Epidermal melanocyte (primary cell): ENCODE data around the gene TEKT5.
"Not testable (repeated sequence)": the region's sequence is repeated elsewhere in the genome, so short reads cannot be mapped to it uniquely, and the experiment has no call there.

Source experiments
- DNase-seq: peaks from one replicate; pipeline ENCODE4 v3.0.0; 2011; ENCODE audit warnings: low spot score; ENCODE audit not compliant: insufficient read length

TEKT5 gene

GRCh38 chr16:10694830-10695229, at the start of gene TEKT5:
Gene TEKT5 (minus strand): TSS chr16:10694930. CDS start chr16:10694873, 57 bp downstream.
- no peak for DNase-seq

GRCh38 chr16:10743610-10744369, 49.1 kb upstream of the TEKT5 start, which contains the start of gene NUBP1:
Gene NUBP1 (plus strand): TSS chr16:10743842. CDS start chr16:10743864, 22 bp downstream.
- DNase-seq = peak; percentile 91

DNA sequence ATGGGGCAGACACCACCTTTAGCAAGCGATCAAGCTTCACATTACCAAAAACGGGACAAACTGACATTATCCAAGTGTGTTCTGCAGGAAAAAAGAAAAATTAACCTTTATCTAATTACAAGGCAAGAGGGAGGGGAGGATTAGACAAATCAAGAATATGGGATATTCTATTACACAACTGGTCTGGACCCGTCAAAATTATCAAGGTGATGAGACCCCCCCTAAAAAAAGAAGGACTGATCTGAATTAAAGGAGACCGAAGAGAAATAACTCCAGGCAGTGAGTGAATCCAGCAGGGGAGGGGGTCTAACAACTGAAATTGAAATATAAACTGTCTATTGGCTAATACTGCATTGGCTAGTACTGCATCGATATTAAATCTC, 48.5 kb upstream of the TEKT5 start:
- no peak for DNase-seq

- no peak for DNase-seq
Observed at GRCh38 chr16:10741844-10742243, 47.1 kb upstream of the TEKT5 start.

DNA sequence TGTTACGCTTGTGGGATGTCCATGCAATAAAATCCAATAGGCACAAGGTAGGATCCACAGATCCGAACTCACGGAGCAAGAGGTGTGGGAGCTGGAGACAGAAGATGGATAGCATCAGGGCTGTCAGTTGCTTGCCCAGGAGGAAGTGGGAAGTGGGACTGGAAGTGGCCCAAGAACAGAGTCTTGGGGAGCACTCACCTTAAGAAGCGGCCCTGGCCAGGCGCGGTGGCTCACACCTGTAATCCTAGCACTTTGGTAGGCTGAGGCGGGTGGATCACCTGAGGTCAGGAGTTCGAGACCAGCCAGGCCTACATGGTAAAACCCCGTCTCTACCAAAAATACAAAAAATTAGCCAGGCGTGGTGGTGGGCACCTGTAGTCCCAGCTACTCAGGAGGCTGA, 46.5 kb upstream of the TEKT5 start:
- not testable (repeated sequence) for DNase-seq

GRCh38 chr16:10740845-10741208, 46.1 kb upstream of the TEKT5 start:
- DNase-seq = no peak

GRCh38 chr16:10740000-10740844, 45.5 kb upstream of the TEKT5 start:
- no peak for DNase-seq

DNA sequence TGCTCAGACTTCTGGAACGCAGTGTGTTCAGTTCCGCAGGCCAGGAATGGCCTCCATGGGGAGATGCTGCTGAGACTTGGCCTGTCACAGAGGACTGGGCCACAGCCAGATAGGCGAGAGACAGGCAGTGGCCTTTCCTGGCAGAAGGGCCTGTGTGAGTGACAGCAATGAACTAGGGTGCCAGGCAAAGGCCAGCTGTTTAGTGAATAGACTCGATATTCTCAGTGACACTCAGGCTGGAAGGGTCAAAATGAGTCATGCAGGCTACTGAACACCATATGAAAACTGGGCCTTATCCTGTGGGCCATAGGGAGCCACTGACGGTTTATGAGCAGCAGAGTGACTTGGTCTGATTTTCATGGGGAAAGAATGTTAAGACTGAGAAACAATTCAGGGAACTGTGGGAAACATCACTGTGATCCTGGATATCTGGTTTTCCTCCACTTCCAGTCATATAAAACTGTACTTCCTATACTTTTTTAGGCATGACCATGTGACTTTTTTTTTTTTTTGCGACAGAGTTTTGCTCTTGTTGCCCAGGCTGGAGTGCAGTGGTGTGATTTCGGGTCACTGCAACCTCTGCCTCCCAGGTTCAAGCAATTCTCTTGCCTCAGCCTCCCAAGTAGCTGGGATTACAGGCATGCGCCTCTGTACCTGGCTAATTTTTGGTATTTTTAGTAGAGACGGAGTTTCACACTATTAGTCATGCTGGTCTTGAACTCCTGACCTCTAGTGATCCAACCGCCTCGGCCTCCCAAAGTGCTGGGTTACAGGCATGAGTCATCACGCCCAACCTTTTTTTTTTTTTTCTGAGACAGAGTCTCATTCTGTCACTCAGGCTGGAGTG, 43.7 kb upstream of the TEKT5 start:
- DNase-seq = no peak

GRCh38 chr16:10737068-10737625, 42.4 kb upstream of the TEKT5 start:
- peak; percentile 39 for DNase-seq

DNA sequence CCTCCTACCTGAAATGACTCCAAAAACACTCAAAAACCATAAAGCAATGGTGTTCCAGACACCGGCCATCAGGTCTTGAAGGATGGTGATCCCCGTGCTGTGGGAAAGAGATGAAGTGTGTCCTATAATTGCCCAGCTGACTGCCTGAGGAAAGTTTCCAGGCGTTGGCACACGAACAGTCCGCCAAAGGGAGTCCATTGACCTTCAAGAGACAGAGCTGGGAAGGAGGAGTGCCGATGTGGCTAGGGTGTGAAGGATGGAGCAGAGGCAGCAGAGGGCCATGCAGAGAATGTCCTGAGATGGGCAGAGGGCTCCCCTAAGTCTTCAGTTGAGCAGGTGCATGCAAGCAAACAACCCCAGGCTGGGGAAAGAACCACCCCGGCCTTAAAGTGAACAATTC, 37.1 kb upstream of the TEKT5 start:
- no peak for DNase-seq

DNA sequence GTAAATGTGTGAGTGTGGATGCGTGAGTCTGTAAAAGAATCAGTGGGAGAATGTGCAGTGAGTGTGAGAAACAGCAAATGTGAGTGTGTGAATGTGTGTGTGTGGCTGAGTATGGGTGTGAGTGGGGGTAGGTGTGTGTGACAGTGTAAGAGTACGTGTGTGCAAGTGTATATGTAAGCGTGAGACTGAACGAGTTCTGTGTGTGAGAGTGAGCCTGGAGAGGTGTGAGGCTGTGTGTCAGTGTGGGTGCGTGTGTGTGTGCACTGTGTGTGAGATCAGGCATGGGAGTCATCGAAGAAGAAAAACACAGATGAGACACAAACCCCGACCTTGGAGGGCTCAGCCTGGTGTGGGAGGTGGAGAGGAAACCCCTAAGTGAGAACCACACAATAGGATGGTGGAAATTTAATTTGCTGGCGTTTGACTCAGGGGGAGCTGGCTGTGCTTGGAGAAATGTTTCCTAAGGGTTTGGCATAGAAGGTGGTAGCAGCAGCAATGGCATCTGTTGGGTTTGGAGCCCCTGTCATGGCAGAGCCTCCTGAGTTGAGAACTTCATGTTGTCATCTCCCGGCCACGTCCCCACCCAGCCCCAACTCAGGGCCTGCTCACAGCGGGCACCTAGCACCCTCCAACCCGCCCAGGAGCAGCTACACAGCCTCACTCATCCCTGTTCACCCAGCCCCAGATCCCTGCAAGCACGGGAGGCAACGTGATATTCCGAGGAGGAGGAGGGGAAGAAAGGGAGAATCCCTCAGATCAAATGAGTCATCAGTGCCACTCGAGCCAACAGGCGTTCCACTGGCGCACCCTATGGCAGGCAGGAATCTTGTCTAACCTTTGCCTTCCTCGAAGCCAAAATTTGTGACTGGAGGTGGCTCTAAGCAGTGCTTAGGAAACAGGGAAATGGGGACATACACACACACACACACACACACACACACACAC, 34.6 kb upstream of the TEKT5 start:
- DNase-seq = no peak

DNA sequence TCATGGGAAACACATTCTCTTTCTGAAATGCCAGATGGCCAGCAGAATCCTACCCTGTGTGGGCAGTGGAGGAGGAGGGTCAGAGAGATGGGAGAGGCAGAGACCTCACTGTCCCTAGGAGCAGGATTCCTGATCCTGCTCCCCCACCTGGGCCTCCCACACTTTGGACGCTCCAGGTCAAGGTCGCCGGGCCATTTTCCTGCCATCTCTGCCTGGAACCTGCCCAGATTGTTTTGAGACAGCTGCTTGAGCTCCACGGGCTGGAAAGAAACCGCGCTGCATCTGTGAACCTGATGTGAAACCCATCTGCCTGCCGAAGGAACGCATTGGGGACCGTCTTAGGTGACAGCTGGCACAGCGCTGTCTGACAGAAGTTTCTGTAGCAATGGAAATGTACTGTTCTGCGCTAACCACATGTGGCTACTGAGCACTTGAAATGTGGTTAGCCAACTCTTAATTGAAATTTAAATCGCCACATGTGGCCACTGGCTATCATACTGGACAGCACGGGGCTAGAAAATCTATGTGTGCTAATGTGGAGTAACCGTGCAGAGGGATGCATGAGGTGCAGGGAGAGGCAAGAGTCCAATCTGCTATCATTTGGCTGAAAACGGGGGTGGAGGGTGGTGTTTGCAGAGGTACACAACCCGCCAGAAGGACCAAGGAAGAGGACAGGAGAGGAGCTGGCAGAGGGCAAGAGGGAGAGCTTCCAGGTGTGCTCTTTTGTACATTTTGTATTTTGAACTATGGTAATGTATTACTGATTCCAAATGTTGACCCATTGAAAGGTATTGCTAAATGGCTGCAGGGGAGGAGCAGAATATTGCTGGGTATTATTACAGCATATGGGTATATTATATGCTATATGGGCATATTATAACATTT, 33.5 kb upstream of the TEKT5 start:
- no peak for DNase-seq

DNA sequence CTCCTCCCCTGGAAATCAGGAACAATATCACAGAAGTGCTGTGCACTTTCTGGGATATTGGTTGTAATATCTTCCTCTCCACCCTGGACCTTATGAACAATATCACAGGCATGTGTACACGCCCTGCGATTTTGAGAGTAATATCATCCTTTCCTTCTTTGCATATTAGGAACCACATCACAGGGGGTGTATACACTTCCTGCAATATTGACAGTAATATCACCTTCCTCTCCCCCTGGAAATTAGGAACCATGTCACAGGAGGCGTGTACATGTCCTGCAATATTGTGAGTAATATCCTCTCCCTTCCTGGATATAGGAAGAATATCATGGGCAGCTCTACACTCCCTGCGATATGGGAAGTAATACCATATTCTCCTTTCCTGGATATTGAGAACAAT, 14.2 kb upstream of the TEKT5 start:
- no peak for DNase-seq

- DNase-seq = no peak
Observed at GRCh38 chr16:10699756-10700155, 5.0 kb upstream of the TEKT5 start.

- DNase-seq = no peak
Observed at GRCh38 chr16:10694306-10694705, 424 bp downstream of the TEKT5 start.

DNA sequence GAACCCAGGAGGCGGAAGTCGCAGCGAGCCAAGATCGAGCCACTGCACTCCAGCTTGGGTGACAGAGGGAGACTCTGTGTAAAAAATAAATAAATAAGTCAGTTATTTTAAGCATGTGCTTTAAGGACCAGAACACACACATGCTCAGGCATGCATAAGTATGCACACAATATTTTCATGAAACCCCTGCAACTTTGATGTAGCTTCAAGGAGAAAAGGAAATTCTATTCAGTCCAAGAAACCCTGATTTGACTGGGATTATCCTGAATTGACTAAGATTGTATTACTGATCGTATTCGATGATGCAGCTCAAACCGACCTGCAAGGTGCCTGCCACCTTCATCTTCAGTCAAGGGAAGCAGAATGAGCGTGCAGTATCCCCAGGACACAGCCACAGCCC, 841 bp downstream of the TEKT5 start:
- DNase-seq = no peak

GRCh38 chr16:10692470-10692869, 2.3 kb downstream of the TEKT5 start:
- DNase-seq = no peak

- no peak for DNase-seq
Observed at GRCh38 chr16:10688726-10689125, 6.0 kb downstream of the TEKT5 start.

DNA sequence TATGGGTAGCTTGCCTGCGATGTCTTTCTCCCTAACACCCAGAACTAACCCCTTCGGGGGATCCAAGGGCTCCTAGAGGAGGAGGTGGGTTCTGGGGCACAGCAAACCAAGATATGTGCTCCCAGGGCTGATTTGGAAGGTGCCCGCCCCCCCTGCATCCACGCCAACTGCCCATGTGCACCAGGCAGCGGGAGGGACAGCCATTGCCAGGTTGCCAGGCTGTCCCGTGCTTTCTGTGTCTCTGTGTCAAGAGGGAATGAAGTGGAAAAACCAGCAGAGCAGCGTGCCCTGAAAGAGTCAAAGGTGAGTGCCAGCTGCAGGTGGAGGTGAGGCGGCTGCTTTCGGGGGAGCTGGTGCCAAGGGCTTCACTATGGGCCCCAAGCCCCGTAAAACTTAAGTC, 6.4 kb downstream of the TEKT5 start:
- DNase-seq = no peak
